LHCN-M2 (cell line): ENCODE results near the gene USP11. TPM values are rescaled to one million over a fixed set of nuclear protein-coding genes. Genes with fewer than 3 reads are reported as not detected.

Experiments used
- DNase-seq: peaks from one replicate; pipeline ENCODE4 v3.0.0-alpha.2; 2012; ENCODE audit warnings: low read depth
- total RNA-seq: library from RNA; depleted of rRNA; stranded (reverse); fragments of >200 nt; gene quantifications from 2 replicates; pipeline ENCODE4 v1.2.3, GENCODE V29; 2014

Gene USP11
- total RNA-seq, 1 experiment from 2014 or later: 42.9 TPM

GRCh38 chrX:47224266-47224895 lies 8.4 kb upstream of the USP11 start:
- DNase-seq: no peak

GRCh38 chrX:47224896-47225290 lies 7.9 kb upstream of the USP11 start:
- no peak for DNase-seq

DNA sequence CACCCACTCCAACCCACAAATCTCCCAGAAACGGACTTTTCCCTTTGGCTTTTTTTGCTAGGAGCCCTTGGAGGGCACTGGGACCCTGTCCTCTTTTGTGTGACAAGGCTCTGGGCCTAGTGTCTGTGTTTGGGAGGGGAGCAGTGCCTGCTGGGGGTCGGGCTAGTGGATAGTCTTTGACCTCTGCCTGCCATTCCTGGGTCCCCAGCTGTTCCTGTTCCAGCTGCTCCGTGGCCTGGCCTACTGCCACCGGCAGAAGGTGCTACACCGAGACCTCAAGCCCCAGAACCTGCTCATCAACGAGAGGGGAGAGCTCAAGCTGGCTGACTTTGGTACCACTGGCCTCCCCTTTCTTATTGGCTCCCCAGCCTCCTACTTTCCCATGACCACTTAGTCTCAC lies 6.7 kb upstream of the USP11 start:
- no peak for DNase-seq

GRCh38 chrX:47226531-47227333 lies 6.1 kb upstream of the USP11 start:
- DNase-seq: no peak

DNA sequence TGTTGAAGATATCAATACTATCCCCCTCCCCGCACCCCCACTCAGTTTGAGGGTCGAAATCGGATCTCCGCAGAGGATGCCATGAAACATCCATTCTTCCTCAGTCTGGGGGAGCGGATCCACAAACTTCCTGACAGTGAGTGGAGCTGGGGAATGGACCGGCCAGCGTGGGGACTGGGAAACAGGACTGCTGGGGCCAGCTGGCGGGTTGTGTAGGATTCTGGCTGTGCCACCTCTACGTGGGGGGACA lies 5.5 kb upstream of the USP11 start:
- DNase-seq: no peak

- DNase-seq: no peak
Observed at GRCh38 chrX:47228550-47229270, 4.1 kb upstream of the USP11 start.

DNA sequence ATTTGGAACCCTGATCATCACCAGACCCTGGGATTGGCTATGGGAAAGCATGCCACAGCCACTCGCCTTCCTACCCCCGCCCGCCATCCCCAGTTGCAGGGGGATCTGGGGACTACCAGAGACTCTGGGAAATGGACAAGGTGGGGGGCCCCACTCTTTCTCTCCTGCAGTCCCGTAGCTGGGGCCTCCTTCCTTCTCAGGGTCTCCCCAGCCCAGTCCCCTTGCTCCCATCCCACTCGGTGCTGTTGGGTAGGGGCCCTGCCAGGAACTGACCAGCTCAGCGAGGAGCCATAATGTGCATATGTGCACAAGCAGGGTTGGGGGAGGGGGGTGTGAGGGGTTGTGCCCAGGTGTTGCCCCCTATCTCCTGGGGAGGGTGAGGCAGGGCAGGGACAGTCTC lies 3.4 kb upstream of the USP11 start:
- DNase-seq: no peak

GRCh38 chrX:47230136-47230868 lies 2.5 kb upstream of the USP11 start:
- no peak for DNase-seq

DNA sequence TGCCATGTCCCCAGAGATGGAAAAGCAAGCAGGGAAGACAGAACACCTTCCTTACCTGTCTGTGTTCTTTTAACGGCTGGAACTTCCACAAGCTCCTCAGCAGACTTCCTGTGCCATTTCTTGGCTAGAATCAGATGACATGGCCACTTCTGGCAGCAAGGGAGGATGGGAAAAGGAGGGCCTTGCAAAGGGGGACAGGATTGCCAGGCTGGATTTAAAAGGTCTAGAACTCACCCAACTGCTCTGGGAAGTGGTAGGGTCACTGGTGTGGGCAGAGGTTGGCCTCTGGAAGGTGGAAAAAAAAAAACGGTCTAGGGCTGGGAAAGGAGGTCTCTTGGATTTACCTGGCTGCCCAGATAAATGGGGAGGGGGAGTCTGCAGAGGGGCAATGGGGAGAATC lies 1.6 kb upstream of the USP11 start:
- DNase-seq: no peak

GRCh38 chrX:47232197-47232802 lies 509 bp upstream of the USP11 start:
- no peak for DNase-seq

GRCh38 chrX:47233333-47234113 lies 714 bp downstream of the USP11 start:
- DNase-seq: peak; percentile 95

GRCh38 chrX:47234583-47234982 lies 1.8 kb downstream of the USP11 start:
- DNase-seq: no peak

GRCh38 chrX:47235691-47236103 lies 2.9 kb downstream of the USP11 start:
- DNase-seq: peak; percentile 26

DNA sequence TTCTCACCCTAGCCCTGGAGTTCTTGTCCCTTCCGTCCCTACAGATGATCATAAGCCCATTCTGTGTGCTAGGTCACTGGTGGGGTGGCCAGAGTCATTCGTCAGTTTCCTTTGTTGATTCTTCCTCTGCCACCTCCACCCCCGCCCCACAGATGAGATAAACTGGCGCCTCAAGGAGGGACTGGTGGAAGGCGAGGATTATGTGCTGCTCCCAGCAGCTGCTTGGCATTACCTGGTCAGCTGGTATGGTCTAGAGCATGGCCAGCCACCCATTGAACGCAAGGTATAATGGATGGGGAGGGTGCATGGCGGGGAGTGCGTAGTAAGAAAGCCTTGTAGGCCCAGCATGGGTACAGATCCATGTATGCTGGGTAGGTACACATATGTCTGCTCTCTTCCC lies 6.4 kb downstream of the USP11 start:
- DNase-seq: no peak

DNA sequence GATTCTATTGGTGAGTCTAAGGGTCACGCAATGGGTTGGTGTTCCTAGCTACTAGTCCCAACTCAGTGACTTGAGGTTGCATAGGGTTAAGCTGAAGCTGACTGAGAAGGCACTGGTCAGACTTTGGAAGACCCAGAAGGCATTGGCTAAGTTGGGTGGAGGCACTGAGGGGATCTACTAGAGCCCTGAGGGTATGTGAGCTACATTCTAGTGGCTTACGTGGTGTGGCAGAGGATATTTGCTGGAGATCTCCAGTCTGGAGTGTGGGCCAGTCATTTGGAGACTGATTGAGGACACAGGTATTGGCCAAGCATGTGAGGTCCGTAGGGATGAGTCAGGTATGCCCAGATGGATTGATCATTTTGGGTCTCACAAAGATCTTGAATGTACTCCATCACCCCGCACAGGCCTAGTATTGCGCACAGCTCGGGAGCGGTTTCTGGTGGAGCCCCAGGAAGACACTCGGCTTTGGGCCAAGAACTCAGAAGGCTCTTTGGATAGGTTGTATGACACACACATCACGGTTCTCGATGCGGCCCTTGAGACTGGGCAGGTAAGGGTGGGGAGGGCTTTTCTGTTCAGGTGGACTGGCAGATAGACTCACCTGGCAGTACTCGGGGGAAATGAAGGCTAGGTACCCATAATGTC lies 7.2 kb downstream of the USP11 start:
- DNase-seq: no peak

GRCh38 chrX:47240619-47241018 lies 7.8 kb downstream of the USP11 start:
- DNase-seq: no peak

DNA sequence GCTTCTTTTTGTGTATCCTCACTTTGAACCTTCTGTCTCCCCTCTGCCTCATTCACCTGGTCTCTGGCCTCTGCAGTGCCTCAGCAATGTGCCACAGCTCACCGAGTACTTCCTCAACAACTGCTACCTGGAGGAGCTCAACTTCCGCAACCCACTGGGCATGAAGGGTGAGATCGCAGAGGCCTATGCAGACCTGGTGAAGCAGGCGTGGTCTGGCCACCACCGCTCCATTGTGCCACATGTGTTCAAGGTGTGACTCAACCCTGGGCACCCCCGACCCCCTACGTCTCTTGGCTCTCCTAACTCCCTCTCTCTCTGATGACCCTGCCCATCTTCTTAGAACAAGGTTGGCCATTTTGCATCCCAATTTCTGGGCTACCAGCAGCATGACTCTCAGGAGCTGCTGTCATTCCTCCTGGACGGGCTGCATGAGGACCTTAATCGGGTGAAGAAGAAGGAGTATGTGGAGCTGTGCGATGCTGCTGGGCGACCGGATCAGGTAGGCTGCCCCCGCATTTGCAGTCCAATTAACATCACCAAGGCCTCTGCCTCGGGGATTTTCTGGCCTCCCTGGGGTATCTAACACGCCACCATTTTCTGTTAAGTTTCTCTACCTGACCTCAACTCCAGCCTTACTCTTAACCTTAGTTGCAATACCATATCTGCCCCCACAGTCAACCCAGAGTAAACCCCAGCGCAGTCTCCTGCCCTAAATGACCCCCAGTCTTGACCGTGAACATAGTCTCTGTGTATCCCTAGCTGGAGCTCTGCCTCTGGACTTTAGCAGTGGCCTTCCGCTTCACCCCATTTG lies 8.6 kb downstream of the USP11 start:
- no peak for DNase-seq

- DNase-seq: no peak
Observed at GRCh38 chrX:47242321-47242720, 9.5 kb downstream of the USP11 start.

DNA sequence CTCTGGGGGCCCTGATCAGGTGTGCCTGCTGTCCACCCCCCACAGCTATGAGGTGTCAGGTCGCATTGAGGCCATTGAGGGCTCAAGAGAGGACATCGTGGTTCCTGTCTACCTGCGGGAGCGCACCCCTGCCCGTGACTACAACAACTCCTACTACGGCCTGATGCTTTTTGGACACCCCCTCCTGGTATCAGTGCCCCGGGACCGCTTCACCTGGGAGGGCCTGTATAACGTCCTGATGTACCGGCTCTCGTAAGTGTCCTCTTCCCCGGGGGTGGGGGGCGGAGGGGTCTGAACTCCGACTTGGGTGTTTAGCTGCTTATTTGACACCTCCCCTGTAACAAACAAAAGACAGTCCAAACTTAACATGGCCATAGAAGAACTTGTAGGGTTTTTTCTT lies 10.5 kb downstream of the USP11 start:
- no peak for DNase-seq

- DNase-seq: no peak
Observed at GRCh38 chrX:47244676-47245075, 11.9 kb downstream of the USP11 start.
